Mesothelial cell of epicardium (in vitro differentiated cells): ENCODE data around the gene IVD. TPM values are rescaled to one million over a fixed set of nuclear protein-coding genes. Genes with fewer than 3 reads are reported as not detected.

ENCODE experiments used
- DNase-seq, 2 experiments: peaks; one replicate each; pipeline ENCODE4 v3.0.0; 2021; ENCODE audit warnings: low spot score in 2 of 2; ENCODE audit not compliant: unreplicated experiment in 2 of 2
- H3K27ac Mint-ChIP-seq: 2 replicates; pipeline ENCODE4 v1.8.0; 2021; ENCODE audit warnings: mixed read lengths
- H3K27me3 Mint-ChIP-seq: 2 replicates; pipeline ENCODE4 v1.8.0; 2021; ENCODE audit warnings: low read depth, mixed read lengths
- H3K36me3 Mint-ChIP-seq: 2 replicates; pipeline ENCODE4 v1.8.0; 2021; ENCODE audit warnings: mixed read lengths
- H3K4me1 Mint-ChIP-seq: 2 replicates; pipeline ENCODE4 v1.8.0; 2021; ENCODE audit warnings: mixed read lengths
- H3K4me3 Mint-ChIP-seq: 2 replicates; pipeline ENCODE4 v1.8.0; 2021; ENCODE audit warnings: mild to moderate bottlenecking, moderate library complexity, mixed read lengths
- H3K9me3 Mint-ChIP-seq: 2 replicates; pipeline ENCODE4 v1.8.0; 2021; ENCODE audit warnings: mixed read lengths
- CTCF ChIP-seq: fragments of 200-600 bp; sonication (generic); IDR thresholded peaks from one replicate; pipeline ENCODE4 v1.5.0; 2021; ENCODE audit warnings: antibody characterized with exemption; ENCODE audit not compliant: unreplicated experiment
- total RNA-seq: library from RNA; stranded (reverse); gene quantifications from 3 replicates; pipeline ENCODE4 v1.2.1, GENCODE V29; 2021

The IVD gene
- total RNA-seq, 1 donor from 2014 or later, result 117 TPM

- peaks cover 18% of the 10 kb centered on the region for H3K4me1 Mint-ChIP-seq
- no peak overlapping the region for H3K4me3 Mint-ChIP-seq
- H3K36me3 Mint-ChIP-seq, result peaks cover 41% of the 10 kb centered on the region
Observed at GRCh38 chr15:40386480-40386879, 19.1 kb upstream of the IVD start.

GRCh38 chr15:40388941-40389823, 16.4 kb upstream of the IVD start:
- H3K36me3 Mint-ChIP-seq, result peaks cover 55% of the 10 kb centered on the region
- no peak for DNase-seq

More at GRCh38 chr15:40386480-40386879, 19.1 kb upstream of the IVD start:
- Mint-ChIP-seq H3K27ac (no peak overlapping the region), H3K9me3 (no peaks in the 10 kb centered on the region), H3K27me3 (no peaks in the 10 kb centered on the region)
- no peak for DNase-seq
- no peak for TF ChIP-seq CTCF

GRCh38 chr15:40389824-40390595, 15.6 kb upstream of the IVD start:
- DNase-seq, result no peak
- no peaks in the 10 kb centered on the region for H3K27me3 Mint-ChIP-seq
- H3K4me1 Mint-ChIP-seq, result no peaks in the 10 kb centered on the region
- no peaks in the 10 kb centered on the region for H3K9me3 Mint-ChIP-seq
- TF ChIP-seq CTCF, result no peak
- no peak overlapping the region for H3K27ac Mint-ChIP-seq
- H3K4me3 Mint-ChIP-seq, result no peak overlapping the region
- H3K36me3 Mint-ChIP-seq, result peaks cover 55% of the 10 kb centered on the region

More at GRCh38 chr15:40388941-40389823, 16.4 kb upstream of the IVD start:
- TF ChIP-seq CTCF, result no peak
- H3K27ac Mint-ChIP-seq, result no peak overlapping the region
- H3K9me3 Mint-ChIP-seq, result no peaks in the 10 kb centered on the region
- H3K4me1 Mint-ChIP-seq, result peaks cover 6% of the 10 kb centered on the region
- H3K27me3 Mint-ChIP-seq, result no peaks in the 10 kb centered on the region
- H3K4me3 Mint-ChIP-seq, result no peak overlapping the region

GRCh38 chr15:40392986-40393948, 12.3 kb upstream of the IVD start:
- no peaks in the 10 kb centered on the region for H3K27me3 Mint-ChIP-seq
- peaks cover 39% of the 10 kb centered on the region for H3K36me3 Mint-ChIP-seq
- DNase-seq, result no peak

More at GRCh38 chr15:40392986-40393948, 12.3 kb upstream of the IVD start:
- no peak for TF ChIP-seq CTCF
- Mint-ChIP-seq H3K9me3 (no peaks in the 10 kb centered on the region), H3K27ac (no peak overlapping the region), H3K4me1 (no peaks in the 10 kb centered on the region), H3K4me3 (no peak overlapping the region)
